GM23338 (cell line): ENCODE data around the gene DAB1. TPM values are rescaled to one million over a fixed set of nuclear protein-coding genes. Genes with fewer than 3 reads are reported as not detected.

Experiments used
- ATAC-seq: fragments of 200-7000 bp; cut with Tn5 transposase; 3 replicates; pipeline ENCODE4 v1.9.1; 2020
- DNase-seq: peaks from one replicate; pipeline ENCODE4 v3.0.0-alpha.2; 2015; ENCODE audit warnings: low spot score
- H2AFZ ChIP-seq: fragments of 200-600 bp; sonication (generic); 2 replicates; pipeline ENCODE4 v1.8.0; 2016; ENCODE audit warnings: antibody characterized with exemption, mild to moderate bottlenecking, moderate library complexity
- H3F3A ChIP-seq: fragments of 200-600 bp; sonication (generic); replicated peaks from 2 replicates; pipeline ENCODE4 v1.8.0; 2017; ENCODE audit warnings: antibody characterized with exemption, mixed run types, low read depth
- H3K27ac ChIP-seq: fragments of 200-600 bp; sonication (generic); 2 replicates; pipeline ENCODE4 v1.6.1; 2016; ENCODE audit warnings: low read depth
- H3K27me3 ChIP-seq: fragments of 200-600 bp; sonication (generic); 2 replicates; pipeline ENCODE4 v1.8.0; 2016; ENCODE audit warnings: mild to moderate bottlenecking, mixed run types, moderate library complexity; ENCODE audit not compliant: insufficient read depth
- H3K36me3 ChIP-seq: fragments of 200-600 bp; sonication (generic); 2 replicates; pipeline ENCODE4 v1.8.0; 2016; ENCODE audit warnings: mild to moderate bottlenecking; ENCODE audit not compliant: insufficient read depth
- H3K4me1 ChIP-seq: fragments of 200-600 bp; sonication (generic); 2 replicates; pipeline ENCODE4 v1.8.0; 2016; ENCODE audit warnings: mild to moderate bottlenecking, moderate library complexity; ENCODE audit not compliant: insufficient read depth
- H3K4me2 ChIP-seq: fragments of 200-600 bp; sonication (generic); 2 replicates; pipeline ENCODE4 v1.7.1; 2017; ENCODE audit warnings: mixed run types
- H3K4me3 ChIP-seq: fragments of 200-600 bp; sonication (generic); 2 replicates; pipeline ENCODE4 v1.6.1; 2016; ENCODE audit warnings: mixed run types
- H3K79me2 ChIP-seq: fragments of 200-600 bp; sonication (generic); replicated peaks from 2 replicates; pipeline ENCODE4 v1.8.0; 2017; ENCODE audit warnings: mild to moderate bottlenecking; ENCODE audit not compliant: insufficient read depth
- H3K9me2 ChIP-seq: fragments of 200-600 bp; sonication (generic); 2 replicates; pipeline ENCODE4 v1.8.0; 2017; ENCODE audit not compliant: insufficient read depth
- H4K20me1 ChIP-seq: fragments of 200-600 bp; sonication (generic); replicated peaks from 2 replicates; pipeline ENCODE4 v1.8.0; 2017; ENCODE audit warnings: mild to moderate bottlenecking; ENCODE audit not compliant: insufficient read depth
- H3K27ac Mint-ChIP-seq: 2 replicates; pipeline ENCODE4 v1.8.0; 2020; ENCODE audit warnings: inconsistent platforms, mild to moderate bottlenecking, moderate library complexity, mixed read lengths
- H3K27me3 Mint-ChIP-seq: 3 replicates; pipeline ENCODE4 v1.8.0; 2022; ENCODE audit warnings: low read depth, mild to moderate bottlenecking, moderate library complexity, mixed read lengths, inconsistent platforms; ENCODE audit not compliant: insufficient read depth, poor library complexity
- H3K36me3 Mint-ChIP-seq: 3 replicates; pipeline ENCODE4 v1.8.0; 2021; ENCODE audit warnings: low read depth, mild to moderate bottlenecking, inconsistent platforms, moderate library complexity, mixed read lengths
- H3K4me1 Mint-ChIP-seq: 3 replicates; pipeline ENCODE4 v1.8.0; 2020; ENCODE audit warnings: mild to moderate bottlenecking, inconsistent platforms, mixed read lengths
- H3K4me3 Mint-ChIP-seq: 3 replicates; pipeline ENCODE4 v1.8.0; 2021; ENCODE audit warnings: moderate library complexity, mild to moderate bottlenecking, inconsistent platforms, mixed read lengths
- H3K9me3 Mint-ChIP-seq: 3 replicates; pipeline ENCODE4 v1.8.0; 2020; ENCODE audit warnings: moderate library complexity, mild to moderate bottlenecking, inconsistent platforms, mixed read lengths
- CREB1 ChIP-seq: fragments of 250-450 bp; sonication (Bioruptor Pico); IDR thresholded peaks from 2 replicates; pipeline ENCODE4 v1.5.0; 2020; ENCODE audit warnings: low read depth, mild to moderate bottlenecking, moderate library complexity
- CTCF ChIP-seq, 2 experiments: fragments of 200-600 bp in 1 of 2; sonication (generic) in 1 of 2; conservative IDR thresholded peaks; 2 replicates each; pipeline versions ENCODE4 v1.5.1 to v1.6.1; 2016 to 2017; ENCODE audit warnings: antibody characterized with exemption in 2 of 2, low read depth in 2 of 2, mild to moderate bottlenecking in 2 of 2, moderate library complexity in 1 of 2
- ETS1 ChIP-seq: IDR thresholded peaks from 2 replicates; pipeline ENCODE4 v1.6.1; 2016; ENCODE audit warnings: antibody characterized with exemption
- EZH2 ChIP-seq: fragments of 200-600 bp; sonication (generic); IDR thresholded peaks from one replicate; pipeline ENCODE4 v1.8.0; 2017; ENCODE audit warnings: antibody characterized with exemption, mild to moderate bottlenecking, low read depth; ENCODE audit not compliant: unreplicated experiment
- EZH2phosphoT487 ChIP-seq: fragments of 200-600 bp; sonication (generic); IDR thresholded peaks from one replicate; pipeline ENCODE4 v1.8.1; 2018; ENCODE audit warnings: antibody characterized with exemption; ENCODE audit not compliant: unreplicated experiment
- JUNB ChIP-seq: IDR thresholded peaks from one replicate; pipeline ENCODE4 v1.6.1; 2016; ENCODE audit warnings: antibody characterized with exemption; ENCODE audit not compliant: unreplicated experiment
- NANOG ChIP-seq: IDR thresholded peaks from 2 replicates; pipeline ENCODE4 v1.6.1; 2016; ENCODE audit warnings: antibody characterized with exemption, borderline replicate concordance
- POLR2AphosphoS5 ChIP-seq: IDR thresholded peaks from 2 replicates; pipeline ENCODE4 v1.6.1; 2016; ENCODE audit warnings: antibody characterized with exemption, low read depth
- REST ChIP-seq: IDR thresholded peaks from one replicate; pipeline ENCODE4 v1.6.1; 2018; ENCODE audit warnings: antibody characterized with exemption; ENCODE audit not compliant: unreplicated experiment
- STAT1 ChIP-seq: IDR thresholded peaks from one replicate; pipeline ENCODE4 v1.6.1; 2016; ENCODE audit warnings: antibody characterized with exemption; ENCODE audit not compliant: unreplicated experiment
- ZNF114 ChIP-seq: fragments of 250-450 bp; sonication (Bioruptor Pico); IDR thresholded peaks from 2 replicates; pipeline ENCODE4 v1.5.0; 2020; ENCODE audit warnings: mild to moderate bottlenecking, moderate library complexity
- ZNF331 ChIP-seq: fragments of 250-450 bp; sonication (Bioruptor Pico); IDR thresholded peaks from 2 replicates; pipeline ENCODE4 v1.5.0; 2020; ENCODE audit warnings: low read depth, mild to moderate bottlenecking, moderate library complexity
- ZNF462 ChIP-seq: fragments of 250-450 bp; sonication (Bioruptor Pico); IDR thresholded peaks from 2 replicates; pipeline ENCODE4 v1.5.0; 2020; ENCODE audit warnings: mild to moderate bottlenecking, moderate library complexity
- polyA plus RNA-seq: library from polyadenylated mRNA; unstranded; fragments of >200 nt; fragmentation: Nextera tagmentation; extraction: Ambion mirVana; gene quantifications from 2 replicates; pipeline ENCODE4 v1.2.1, GENCODE V29; 2016
- total RNA-seq: library from RNA; depleted of rRNA; stranded (reverse); fragments of >200 nt; shearing (Covaris generic); gene quantifications from 2 replicates; pipeline ENCODE4 v1.2.3, GENCODE V29; 2014

Gene DAB1
- total and polyA plus RNA-seq, 2 experiments from 2014 or later, result 12.8 to 14.5 TPM

GRCh38 chr1:57204091-57204490, 219.8 kb downstream of the DAB1 start:
- Mint-ChIP-seq H3K27ac (no peak overlapping the region), H3K9me3 (no peaks in the 10 kb centered on the region; the same call in 2 of the 3 replicates), H3K4me3 (no peak overlapping the region), H3K27me3 (peaks cover 42% of the 10 kb centered on the region), H3K4me1 (peaks cover 56% of the 10 kb centered on the region), H3K36me3 (no peaks in the 10 kb centered on the region)
- ATAC-seq (no peak), DNase-seq (no peak)
- Histone ChIP-seq H3K79me2 (no peaks in the 10 kb centered on the region), H3K4me3 (no peak overlapping the region), H3K27ac (no peak overlapping the region), H3F3A (no peaks in the 10 kb centered on the region), H3K36me3 (no peaks in the 10 kb centered on the region), H3K27me3 (peaks cover 82% of the 10 kb centered on the region), H4K20me1 (no peaks in the 10 kb centered on the region; the same call in 1 of the 2 replicates), H3K9me2 (no peaks in the 10 kb centered on the region), H3K4me1 (peaks cover 39% of the 10 kb centered on the region), H2AFZ (no peak overlapping the region), H3K4me2 (peak overlapping the region; percentile 15; the same call in 1 of the 2 replicates)
- no peak for TF ChIP-seq ZNF114 (CRISPR knock-in tag)
- TF ChIP-seq ZNF462 (CRISPR knock-in tag), result no peak
- no peak for TF ChIP-seq ETS1
- TF ChIP-seq POLR2AphosphoS5, result no peak
- TF ChIP-seq JUNB, result no peak
- no peak for TF ChIP-seq STAT1
- no peak for TF ChIP-seq NANOG
- no peak for TF ChIP-seq CTCF (conservative IDR thresholded peaks at IDR 0.05; ENCODE audit: low read depth in 2 of 2)
- TF ChIP-seq ZNF331 (CRISPR knock-in tag), result no peak
- no peak for TF ChIP-seq REST
- no peak for TF ChIP-seq EZH2
- no peak for TF ChIP-seq CREB1 (CRISPR knock-in tag)
- TF ChIP-seq EZH2phosphoT487, result no peak
